ENCODE results near the gene ARHGAP5.

Gene ARHGAP5

DNA sequence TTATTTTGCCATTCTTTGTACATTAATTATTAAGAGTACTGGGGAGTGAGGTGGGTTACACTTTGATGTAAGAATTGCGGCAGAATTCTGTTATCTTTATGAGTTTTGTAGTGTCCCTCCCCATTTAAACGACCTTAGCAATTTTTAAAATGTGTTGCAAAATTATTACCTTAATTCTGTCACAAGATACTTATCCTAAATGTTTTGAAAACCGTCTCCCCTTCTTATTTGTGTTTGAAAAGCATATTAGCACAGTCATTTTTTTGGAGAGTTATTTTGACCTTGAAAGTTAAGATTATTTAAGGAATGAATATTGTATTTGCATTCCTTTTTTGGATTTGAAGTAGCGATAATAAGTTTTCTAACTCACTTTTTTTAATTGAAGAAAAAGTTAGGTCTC lies 2.2 kb downstream of the ARHGAP5 start:
- in situ Hi-C loops (cut with MboI; ENCODE audit: low pct_unique_long_range_greater_than_20kb, low sequenced_read_pairs, unreplicated experiment): loop anchor here (25.0 kb wide), 1 partner anchor 133 kb away; the partner anchor contains the start of genes RNU6-7 and RNU6-8
- TF ChIP-seq CTCF (IDR thresholded peaks at IDR 0.05; ENCODE audit: extremely low read depth, insufficient read depth, missing control alignments): no peak
- DNase-seq (ENCODE audit: low spot score): no peak

- no peak for DNase-seq (ENCODE audit: low spot score)
Observed at GRCh38 chr14:32080001-32080510, 3.0 kb downstream of the ARHGAP5 start.

DNA sequence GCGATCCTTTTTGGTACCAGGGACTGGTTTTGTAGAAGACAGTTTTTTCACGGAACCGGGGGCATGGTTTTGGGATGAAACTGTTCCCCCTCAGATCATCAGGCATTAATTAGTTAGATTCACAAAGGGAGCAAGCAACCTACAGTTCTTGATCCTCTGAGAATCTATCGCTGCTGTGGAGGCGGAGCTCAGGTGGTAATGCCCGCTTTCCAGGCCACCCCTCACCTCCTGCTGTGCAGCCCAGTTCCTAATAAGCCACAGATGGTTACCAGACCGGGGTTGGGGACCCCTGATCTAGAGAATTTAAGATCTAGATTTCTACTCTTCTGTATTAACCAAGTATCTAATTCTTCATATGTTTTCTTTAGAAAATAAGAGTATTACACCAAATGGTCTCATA lies 4.8 kb downstream of the ARHGAP5 start:
- no peak for TF ChIP-seq CTCF (IDR thresholded peaks at IDR 0.05; ENCODE audit: extremely low read depth, insufficient read depth, missing control alignments)
- in situ Hi-C loops (cut with MboI; ENCODE audit: low pct_unique_long_range_greater_than_20kb, low sequenced_read_pairs, unreplicated experiment): loop anchor here (25.0 kb wide), 1 partner anchor 130 kb away; the partner anchor contains the start of genes RNU6-7 and RNU6-8
- DNase-seq (ENCODE audit: low spot score): no peak

More at GRCh38 chr14:32080001-32080510, 3.0 kb downstream of the ARHGAP5 start:
- in situ Hi-C loops (cut with MboI; ENCODE audit: low pct_unique_long_range_greater_than_20kb, low sequenced_read_pairs, unreplicated experiment): loop anchor here (25.0 kb wide), 1 partner anchor 132 kb away; the partner anchor contains the start of genes RNU6-7 and RNU6-8
- TF ChIP-seq CTCF (IDR thresholded peaks at IDR 0.05; ENCODE audit: extremely low read depth, insufficient read depth, missing control alignments): no peak

DNA sequence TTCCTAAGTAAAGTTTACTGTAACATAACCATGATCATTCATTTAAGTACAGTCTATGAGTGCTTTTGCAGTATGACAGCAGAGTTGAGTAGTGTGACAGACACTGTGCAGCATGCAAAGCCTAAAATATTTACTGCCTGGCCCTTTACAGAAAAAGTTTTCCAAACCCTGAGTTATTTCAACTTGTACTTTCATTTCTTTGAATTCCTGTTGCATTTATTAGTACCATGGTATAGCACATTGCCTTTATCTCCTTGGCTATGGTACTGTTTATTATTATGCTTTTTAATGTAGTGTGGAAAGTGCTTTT lies 6.2 kb downstream of the ARHGAP5 start:
- in situ Hi-C loops (cut with MboI; ENCODE audit: low pct_unique_long_range_greater_than_20kb, low sequenced_read_pairs, unreplicated experiment): loop anchor here (25.0 kb wide), 1 partner anchor 129 kb away; the partner anchor contains the start of genes RNU6-7 and RNU6-8
- DNase-seq (ENCODE audit: low spot score): no peak
- TF ChIP-seq CTCF (IDR thresholded peaks at IDR 0.05; ENCODE audit: extremely low read depth, insufficient read depth, missing control alignments): no peak

DNA sequence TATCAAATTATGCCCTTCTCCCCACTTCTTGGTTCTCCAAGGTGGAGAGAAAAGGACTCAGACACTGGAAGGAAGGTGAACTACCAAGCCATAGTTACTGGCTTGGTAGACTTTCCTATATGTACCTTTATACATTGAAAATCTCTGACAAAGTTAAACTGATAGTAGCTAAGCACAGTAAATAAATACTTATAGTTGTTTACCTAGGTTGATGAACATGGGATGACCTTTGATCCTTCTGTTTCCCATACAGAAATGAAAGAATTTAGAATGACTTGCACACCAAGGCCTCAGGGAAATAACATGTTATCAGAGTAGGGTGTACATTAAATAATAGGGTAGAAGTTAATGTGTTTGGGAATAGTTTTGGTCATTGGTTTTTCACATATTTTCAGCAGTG lies 6.7 kb downstream of the ARHGAP5 start:
- DNase-seq (ENCODE audit: low spot score): no peak
- in situ Hi-C loops (cut with MboI; ENCODE audit: low pct_unique_long_range_greater_than_20kb, low sequenced_read_pairs, unreplicated experiment): loop anchor here (25.0 kb wide), 1 partner anchor 129 kb away; the partner anchor contains the start of genes RNU6-7 and RNU6-8
- no peak for TF ChIP-seq CTCF (IDR thresholded peaks at IDR 0.05; ENCODE audit: extremely low read depth, insufficient read depth, missing control alignments)

DNA sequence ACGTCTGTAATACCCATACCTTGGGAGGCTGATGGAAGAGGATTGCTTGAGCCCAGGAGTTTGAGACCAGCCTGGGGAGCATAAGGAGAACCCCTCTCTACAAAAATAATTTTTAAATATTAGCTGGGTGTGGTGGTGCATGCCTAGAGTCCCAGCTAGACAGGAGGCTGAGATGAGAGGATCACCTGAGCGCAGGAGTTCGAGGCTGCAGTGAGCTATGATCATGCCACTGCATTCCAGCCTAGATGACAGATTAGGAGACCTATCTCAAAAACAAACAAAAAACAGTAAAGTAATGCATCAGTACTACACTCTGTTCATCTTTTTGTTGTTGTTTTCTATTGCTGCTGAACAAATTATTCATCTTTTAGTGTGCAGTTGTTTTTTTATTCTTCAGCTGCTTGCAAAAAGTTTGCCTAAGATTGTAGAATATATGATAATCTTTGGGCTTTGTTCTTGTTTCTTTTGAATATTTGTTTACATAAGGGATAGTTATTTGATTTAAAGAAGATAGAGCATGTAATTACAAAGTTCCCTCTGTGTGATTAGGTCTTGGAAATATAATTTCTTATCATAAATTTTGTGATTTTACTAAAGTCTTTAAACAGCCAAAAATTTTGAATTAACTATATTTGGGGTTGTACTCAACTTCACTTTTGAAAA lies 8.2 kb downstream of the ARHGAP5 start:
- in situ Hi-C loops (cut with MboI; ENCODE audit: low pct_unique_long_range_greater_than_20kb, low sequenced_read_pairs, unreplicated experiment): loop anchor here (25.0 kb wide), 1 partner anchor 127 kb away; the partner anchor contains the start of genes RNU6-7 and RNU6-8
- DNase-seq (ENCODE audit: low spot score): no peak
- no peak for TF ChIP-seq CTCF (IDR thresholded peaks at IDR 0.05; ENCODE audit: extremely low read depth, insufficient read depth, missing control alignments)
